GM12878 (cell line): ENCODE data around the gene SLC4A3. TPM values are rescaled to one million over a fixed set of nuclear protein-coding genes. Genes with fewer than 3 reads are reported as not detected.

Experiments used
- ATAC-seq: fragments of 200-7000 bp; cut with Tn5 transposase; 3 replicates; pipeline ENCODE4 v1.9.1; 2020; ENCODE audit warnings: mild to moderate bottlenecking, moderate library complexity
- BruUV-seq: library from RNA; stranded (reverse); fragments of 400-500 nt; replicated peaks from 2 replicates; lab custom pipeline; 2021; lab: Mats Ljungman, UMichigan
- CTCF ChIA-PET: fragments of 300-600 bp; sonication (Branson Sonifier 250); formaldehyde crosslinking; extraction: SDS; loops from one replicate; lab custom pipeline; 2021; ENCODE audit warnings: inconsistent platforms; lab: Yijun Ruan, JAX
- POLR2A ChIA-PET: fragments of 350-600 bp; formaldehyde crosslinking; extraction: SDS; loops from one replicate; lab custom pipeline; 2021; ENCODE audit warnings: inconsistent platforms; lab: Charles Lee
- RAD21 ChIA-PET: fragments of 300-600 bp; sonication (Branson Sonifier 250); formaldehyde crosslinking; loops from one replicate; lab custom pipeline; 2023; ENCODE audit warnings: antibody characterized with exemption; ENCODE audit not compliant: unreplicated experiment; lab: Charles Lee
- SMC1A ChIA-PET: fragments of 300-600 bp; sonication (Branson Sonifier 250); formaldehyde crosslinking; loops from one replicate; lab custom pipeline; 2023; ENCODE audit not compliant: unreplicated experiment, uncharacterized antibody; lab: Charles Lee
- DNase-seq: peaks from one replicate; pipeline ENCODE4 v3.0.0-alpha.2; 2011; ENCODE audit warnings: low read depth, low spot score
- FAIRE-seq: peaks from 3 replicates; lab custom pipeline; 2011; peaks lifted over from hg19 to GRCh38; lab: Jason Lieb, UNC
- H2AFZ ChIP-seq: 2 replicates; pipeline ENCODE4 v1.6.0; 2011; ENCODE audit warnings: low read depth, low read length, control low read depth; ENCODE audit not compliant: control insufficient read depth
- H3K27ac ChIP-seq: 2 replicates; pipeline ENCODE4 v1.5.1; 2011; ENCODE audit warnings: control low read depth; ENCODE audit not compliant: control insufficient read depth, insufficient read depth
- H3K27me3 ChIP-seq, 2 experiments: replicated peaks in 1 of 2; 2 replicates each; pipeline versions ENCODE4 v1.6.0 to v1.6.1; 2011; ENCODE audit warnings: low read length in 1 of 2; ENCODE audit not compliant: control insufficient read depth in 2 of 2, insufficient read depth in 2 of 2
- H3K36me3 ChIP-seq, 2 experiments: 2 replicates each; pipeline ENCODE4 v1.5.1; 2011; ENCODE audit warnings: low read length in 1 of 2; ENCODE audit not compliant: control insufficient read depth in 2 of 2, insufficient read depth in 2 of 2
- H3K4me1 ChIP-seq: 2 replicates; pipeline ENCODE4 v1.6.1; 2011; ENCODE audit warnings: mild to moderate bottlenecking, low read length, moderate library complexity, mixed read lengths; ENCODE audit not compliant: control insufficient read depth, insufficient read depth
- H3K4me2 ChIP-seq: 2 replicates; pipeline ENCODE4 v1.6.0; 2011; ENCODE audit warnings: control low read depth; ENCODE audit not compliant: control insufficient read depth, insufficient read depth
- H3K4me3 ChIP-seq: fragments of 200-600 bp; sonication (generic); 2 replicates; pipeline ENCODE4 v1.5.1; 2016
- H3K79me2 ChIP-seq: 2 replicates; pipeline ENCODE4 v1.6.0; 2011; ENCODE audit warnings: low read length; ENCODE audit not compliant: control insufficient read depth, insufficient read depth
- H3K9ac ChIP-seq: 2 replicates; pipeline ENCODE4 v1.8.0; 2011; ENCODE audit warnings: low read length, control low read depth, mixed read lengths; ENCODE audit not compliant: control insufficient read depth, insufficient read depth
- H3K9me3 ChIP-seq: replicated peaks from 3 replicates; pipeline ENCODE4 v1.5.1; 2011; ENCODE audit warnings: mild to moderate bottlenecking, low read length; ENCODE audit not compliant: control insufficient read depth, insufficient read depth
- H4K20me1 ChIP-seq: 2 replicates; pipeline ENCODE4 v1.6.0; 2011; ENCODE audit not compliant: control insufficient read depth, insufficient read depth
- BHLHE40 ChIP-seq, 2 experiments: fragments of 450-650 bp in 1 of 2; IDR thresholded peaks; 2 replicates each; pipeline ENCODE4 v1.6.1; 2011 to 2017; ENCODE audit warnings: low read depth in 2 of 2, borderline replicate concordance in 1 of 2, improper control_type of control experiment in 1 of 2, low read length in 1 of 2, mild to moderate bottlenecking in 1 of 2
- RUNX3 ChIP-seq: IDR thresholded peaks from 2 replicates; pipeline ENCODE4 v1.6.1; 2012; ENCODE audit warnings: low read length, inconsistent platforms
- SIN3A ChIP-seq: IDR thresholded peaks from 2 replicates; pipeline ENCODE4 v1.6.1; 2012; ENCODE audit warnings: low read depth, low read length, improper control_type of control experiment
- SMC3 ChIP-seq: IDR thresholded peaks from 2 replicates; pipeline ENCODE4 v1.6.1; 2011; ENCODE audit warnings: low read length, improper control_type of control experiment, borderline replicate concordance
- WGBS: methylation state at CpG from one replicate; pipeline ENCODE4 v1.1.6; 2016; ENCODE audit warnings: low lambda C conversion rate; ENCODE audit not compliant: insufficient replicate concordance, insufficient coverage; ENCODE audit errors: missing lambda C conversion rate; 5-methylcytosine and 5-hydroxymethylcytosine counted together
- in situ Hi-C: fragments of 300-500 bp; cut with MboI; formaldehyde crosslinking; loops from 9 replicates; pipeline ENCODE4 v1.14.3; 2018; ENCODE audit warnings: mixed read lengths
- intact Hi-C: fragments of 100-400 bp; cut with micrococcal nuclease; formaldehyde crosslinking; loops from one replicate; pipeline ENCODE4 v1.14.2; 2022; ENCODE audit not compliant: unreplicated experiment
- polyA plus RNA-seq, 11 experiments: library from polyadenylated mRNA; depleted of rRNA in 4 of 11; unstranded in 6 of 11; stranded (reverse) in 5 of 11; fragments of >200 nt; fragmentation: Nextera tagmentation in 4 of 11; fragmentation: Illumina TruSeq in 1 of 11; extraction: Ambion mirVana in 4 of 11; extraction: Trizol in 1 of 11; gene quantifications; 1 replicate in 1 of 11; 2 replicates in 10 of 11; pipeline versions ENCODE4 v1.2.1 to v1.2.3, GENCODE V29; 2011 to 2016; ENCODE audit warnings: inconsistent platforms in 2 of 11, missing spikeins in 2 of 11, low read depth in 1 of 11
- total RNA-seq, 4 experiments: library from RNA; depleted of rRNA in 3 of 4; stranded (reverse); fragments of >200 nt in 3 of 4; fragmentation: Illumina TruSeq in 1 of 4; extraction: Trizol in 1 of 4; gene quantifications; 2 replicates each; pipeline versions ENCODE4 v1.2.1 to v1.2.3, GENCODE V29; 2013 to 2021
- TF ChIP-seq, protein P1 (sequence below): fragments of 450-650 bp; IDR thresholded peaks from 2 replicates; pipeline ENCODE4 v1.6.1; 2018; ENCODE audit warnings: borderline replicate concordance, mild to moderate bottlenecking; ENCODE audit not compliant: partially characterized antibody

Gene SLC4A3
- total and polyA plus RNA-seq, 10 of the 15 experiments (the other 5 are each of a cell fraction or from before 2014, with no cell fraction given) = 0.05 to 0.08 TPM; not detected in 8

DNA sequence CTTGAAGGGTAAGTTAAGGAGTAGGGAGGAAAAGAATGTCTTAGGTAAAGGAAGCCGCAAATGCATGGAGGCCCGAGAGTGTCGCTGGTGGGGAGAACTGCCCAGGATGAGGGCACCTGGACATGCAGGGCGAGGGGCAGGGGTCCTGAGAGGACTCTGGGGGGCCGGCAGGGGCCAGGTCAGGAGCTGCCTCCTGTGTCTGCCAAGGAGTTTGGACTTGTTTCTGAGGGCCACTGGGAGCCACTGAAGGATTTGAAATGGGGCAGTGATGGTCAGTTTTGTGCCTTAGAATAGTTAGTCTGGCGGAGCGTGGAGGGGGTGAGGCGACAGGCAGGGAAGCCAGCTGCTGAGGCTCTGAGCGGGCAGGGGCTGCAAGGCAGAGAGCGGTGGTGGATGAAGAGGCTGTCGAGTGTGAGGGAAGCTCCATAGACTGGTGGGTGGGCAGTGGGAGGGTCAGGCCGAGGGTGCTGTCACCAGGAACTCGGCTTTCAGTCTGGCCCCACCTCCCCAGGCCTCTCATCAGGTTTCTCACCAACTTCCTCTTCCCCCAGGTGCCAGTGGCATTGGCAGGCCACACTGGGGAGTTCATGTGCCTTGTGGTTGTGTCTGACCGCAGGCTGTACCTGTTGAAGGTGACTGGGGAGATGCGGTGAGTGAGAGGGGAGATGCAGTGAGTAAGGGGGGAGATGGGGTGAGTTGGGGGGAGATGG is 14.7 kb upstream of the SLC4A3 start:
- ChIA-PET SMC1A (no interaction called here), POLR2A (no interaction called here), RAD21 (interaction anchor here (0.6 to 1.8 kb wide), 2 partner anchors 15 to 779 kb away, joined by 3 to 5 read pairs; partner anchors contain the start of gene STK11IP), CTCF (no interaction called here)
- no peaks in the 10 kb centered on the region for H4K20me1 ChIP-seq
- TF ChIP-seq RUNX3 (peak; percentile 68), BHLHE40 (IDR thresholded peaks at IDR 0.05; ENCODE audit: borderline replicate concordance in 1 of 2, low read depth in 2 of 2, low read length in 1 of 2) (peak; percentile 12 to 65; a peak in 1 of 4 replicates), SIN3A (no peak)
- DNase-seq (no peak), FAIRE-seq (no peak), ATAC-seq (peak; percentile 72)
- no peak overlapping the region for H2AFZ ChIP-seq
- H3K4me3 ChIP-seq = no peak overlapping the region
- intact Hi-C loops = no loop called here
- H3K9ac ChIP-seq = no peak overlapping the region
- H3K79me2 ChIP-seq = no peaks in the 10 kb centered on the region
- no peaks in the 10 kb centered on the region for H3K9me3 ChIP-seq
- BruUV-seq = no TSS peak
- H3K36me3 ChIP-seq = peaks cover 0 to 2% of the 10 kb centered on the region in 2 experiments; a peak in 2 of 4 replicates
- WGBS = 63% methylated on average over 14 of the region's 15 CpGs
- 0 out of 2 replicates have a peak, but pooled peaks cover 4% of the 10 kb centered on the region for H3K4me1 ChIP-seq
- no peaks in the 10 kb centered on the region for H3K27me3 ChIP-seq
- in situ Hi-C loops = no loop called here
- no peak overlapping the region for H3K27ac ChIP-seq
- H3K4me2 ChIP-seq = no peak overlapping the region

DNA sequence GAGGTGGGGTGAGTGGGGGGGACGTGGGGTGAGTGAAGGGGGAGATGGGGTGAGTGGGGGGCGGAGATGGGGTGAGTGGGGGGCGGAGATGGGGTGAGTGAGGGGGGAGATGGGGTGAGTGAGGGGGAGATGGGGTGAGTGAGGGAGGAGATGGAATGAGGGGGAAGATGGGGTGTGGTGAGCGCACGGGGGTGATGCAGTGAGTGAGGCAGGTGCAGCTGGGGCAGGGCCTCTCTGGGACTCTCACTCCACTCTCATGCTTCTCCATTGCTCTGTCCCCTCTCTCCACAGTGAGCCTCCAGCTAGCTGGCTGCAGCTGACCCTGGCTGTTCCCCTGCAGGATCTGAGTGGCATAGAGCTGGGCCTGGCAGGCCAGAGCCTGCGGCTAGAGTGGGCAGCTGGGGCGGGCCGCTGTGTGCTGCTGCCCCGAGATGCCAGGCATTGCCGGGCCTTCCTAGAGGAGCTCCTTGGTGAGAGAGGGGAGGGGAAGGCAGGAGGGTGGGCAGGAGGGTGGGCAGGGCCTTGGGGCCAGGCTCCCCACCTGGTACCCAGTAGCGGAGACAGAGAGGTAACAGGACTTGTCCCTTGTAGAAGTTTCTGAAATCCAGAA is 13.9 kb upstream of the SLC4A3 start:
- Histone ChIP-seq H3K36me3 (peaks cover 0 to 2% of the 10 kb centered on the region in 2 experiments; a peak in 2 of 4 replicates), H4K20me1 (no peaks in the 10 kb centered on the region), H3K4me3 (no peak overlapping the region), H3K4me1 (0 out of 2 replicates have a peak, but pooled peaks cover 4% of the 10 kb centered on the region), H3K27me3 (no peaks in the 10 kb centered on the region), H2AFZ (no peak overlapping the region), H3K27ac (no peak overlapping the region), H3K4me2 (no peak overlapping the region), H3K9ac (no peak overlapping the region), H3K9me3 (no peaks in the 10 kb centered on the region), H3K79me2 (no peaks in the 10 kb centered on the region)
- FAIRE-seq (no peak), DNase-seq (no peak), ATAC-seq (no peak)
- no TSS peak for BruUV-seq
- in situ Hi-C loops (no loop called here), intact Hi-C loops (no loop called here)
- ChIA-PET CTCF (no interaction called here), SMC1A (no interaction called here), POLR2A (no interaction called here), RAD21 (interaction anchor here (1.8 kb wide), 1 partner anchor 16 kb away, joined by 5 read pairs; the partner anchor contains the start of gene STK11IP)
- 100% methylated on average over 8 of the region's 11 CpGs for WGBS
- no peak for TF ChIP-seq SMC3
- TF ChIP-seq, protein P1, sequence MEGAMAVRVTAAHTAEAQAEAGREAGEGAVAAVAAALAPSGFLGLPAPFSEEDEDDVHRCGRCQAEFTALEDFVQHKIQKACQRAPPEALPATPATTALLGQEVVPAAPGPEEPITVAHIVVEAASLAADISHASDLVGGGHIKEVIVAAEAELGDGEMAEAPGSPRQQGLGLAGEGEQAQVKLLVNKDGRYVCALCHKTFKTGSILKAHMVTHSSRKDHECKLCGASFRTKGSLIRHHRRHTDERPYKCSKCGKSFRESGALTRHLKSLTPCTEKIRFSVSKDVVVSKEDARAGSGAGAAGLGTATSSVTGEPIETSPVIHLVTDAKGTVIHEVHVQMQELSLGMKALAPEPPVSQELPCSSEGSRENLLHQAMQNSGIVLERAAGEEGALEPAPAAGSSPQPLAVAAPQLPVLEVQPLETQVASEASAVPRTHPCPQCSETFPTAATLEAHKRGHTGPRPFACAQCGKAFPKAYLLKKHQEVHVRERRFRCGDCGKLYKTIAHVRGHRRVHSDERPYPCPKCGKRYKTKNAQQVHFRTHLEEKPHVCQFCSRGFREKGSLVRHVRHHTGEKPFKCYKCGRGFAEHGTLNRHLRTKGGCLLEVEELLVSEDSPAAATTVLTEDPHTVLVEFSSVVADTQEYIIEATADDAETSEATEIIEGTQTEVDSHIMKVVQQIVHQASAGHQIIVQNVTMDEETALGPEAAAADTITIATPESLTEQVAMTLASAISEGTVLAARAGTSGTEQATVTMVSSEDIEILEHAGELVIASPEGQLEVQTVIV = no peak
